KMS-11 (cell line): Measurements from ENCODE around the gene CIPC.

ENCODE experiments used
- H2AFZ ChIP-seq: fragments of 200-600 bp; sonication (generic); 2 replicates; pipeline ENCODE4 v1.6.1; 2016; ENCODE audit warnings: antibody characterized with exemption, mixed run types, low read depth
- H3K27ac ChIP-seq: fragments of 200-600 bp; sonication (generic); 2 replicates; pipeline ENCODE4 v1.6.1; 2016; ENCODE audit warnings: mild to moderate bottlenecking, mixed run types
- H3K27me3 ChIP-seq: fragments of 200-600 bp; sonication (generic); 2 replicates; pipeline ENCODE4 v1.6.1; 2017; ENCODE audit warnings: mild to moderate bottlenecking, low read depth, mixed run types, moderate library complexity; ENCODE audit not compliant: insufficient read depth
- H3K36me3 ChIP-seq: fragments of 200-600 bp; sonication (generic); 2 replicates; pipeline ENCODE4 v1.6.1; 2017; ENCODE audit warnings: mild to moderate bottlenecking, mixed run types; ENCODE audit not compliant: insufficient read depth
- H3K4me1 ChIP-seq: fragments of 200-600 bp; sonication (generic); 2 replicates; pipeline ENCODE4 v1.6.1; 2016; ENCODE audit warnings: mild to moderate bottlenecking, low read depth, mixed run types; ENCODE audit not compliant: poor library complexity, severe bottlenecking
- H3K4me2 ChIP-seq: fragments of 200-600 bp; sonication (generic); 2 replicates; pipeline ENCODE4 v1.7.0; 2016; ENCODE audit warnings: mild to moderate bottlenecking, mixed run types
- H3K4me3 ChIP-seq: fragments of 200-600 bp; sonication (generic); IDR thresholded peaks from 2 replicates; pipeline ENCODE4 v1.6.1; 2017; ENCODE audit warnings: low read depth, low read length, mixed read lengths; ENCODE audit not compliant: insufficient read depth
- H3K79me2 ChIP-seq: fragments of 200-600 bp; sonication (generic); 2 replicates; pipeline ENCODE4 v1.6.1; 2016; ENCODE audit warnings: low read depth, mixed run types; ENCODE audit not compliant: insufficient read depth
- H3K9ac ChIP-seq: fragments of 200-600 bp; sonication (generic); 2 replicates; pipeline ENCODE4 v1.6.1; 2016; ENCODE audit warnings: mild to moderate bottlenecking, mixed run types
- H4K20me1 ChIP-seq: fragments of 200-600 bp; sonication (generic); 2 replicates; pipeline ENCODE4 v1.6.1; 2016; ENCODE audit warnings: mild to moderate bottlenecking, mixed run types; ENCODE audit not compliant: insufficient read depth
- CTCF ChIP-seq: fragments of 200-600 bp; sonication (generic); conservative IDR thresholded peaks from 2 replicates; pipeline ENCODE4 v1.6.1; 2017; ENCODE audit warnings: low read depth, mild to moderate bottlenecking, antibody characterized with exemption, low read length, moderate library complexity, mixed read lengths

The CIPC gene

DNA sequence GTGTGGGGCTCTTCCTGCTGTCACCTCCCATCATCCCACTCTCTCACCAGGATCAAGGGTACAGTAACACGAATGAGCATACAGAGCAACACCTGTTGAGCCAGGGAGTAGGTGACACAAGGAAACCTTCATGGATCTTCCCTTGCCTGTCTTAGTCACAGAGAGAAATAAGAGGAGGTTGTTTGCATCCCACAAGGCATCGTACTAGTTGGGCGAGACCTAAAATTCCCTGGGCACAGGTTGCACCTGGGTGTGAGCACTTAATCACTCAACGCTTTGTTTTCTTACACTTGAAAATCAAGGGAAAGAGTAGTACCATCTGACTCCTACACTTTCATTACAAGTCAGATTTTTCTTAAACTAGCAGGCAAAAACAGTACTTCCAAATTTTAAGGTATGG lies 16.6 kb downstream of the CIPC start:
- Histone ChIP-seq H3K4me2 (no peak overlapping the region), H3K27ac (no peak overlapping the region), H3K4me3 (no peak overlapping the region), H3K36me3 (no peaks in the 10 kb centered on the region), H3K27me3 (no peaks in the 10 kb centered on the region), H3K9ac (no peak overlapping the region), H3K79me2 (no peaks in the 10 kb centered on the region), H2AFZ (no peak overlapping the region), H3K4me1 (peaks cover 3% of the 10 kb centered on the region), H4K20me1 (no peaks in the 10 kb centered on the region)
- no peak for TF ChIP-seq CTCF

GRCh38 chr14:77116172-77116817 lies 18.2 kb downstream of the CIPC start:
- TF ChIP-seq CTCF = no peak
- peaks cover 19% of the 10 kb centered on the region for H3K4me1 ChIP-seq
- no peak overlapping the region for H2AFZ ChIP-seq
- H4K20me1 ChIP-seq = no peaks in the 10 kb centered on the region
- no peak overlapping the region for H3K4me3 ChIP-seq
- no peaks in the 10 kb centered on the region for H3K36me3 ChIP-seq
- H3K79me2 ChIP-seq = no peaks in the 10 kb centered on the region
- no peak overlapping the region for H3K27ac ChIP-seq
- no peak overlapping the region for H3K9ac ChIP-seq
- no peak overlapping the region for H3K4me2 ChIP-seq
- H3K27me3 ChIP-seq = no peaks in the 10 kb centered on the region

DNA sequence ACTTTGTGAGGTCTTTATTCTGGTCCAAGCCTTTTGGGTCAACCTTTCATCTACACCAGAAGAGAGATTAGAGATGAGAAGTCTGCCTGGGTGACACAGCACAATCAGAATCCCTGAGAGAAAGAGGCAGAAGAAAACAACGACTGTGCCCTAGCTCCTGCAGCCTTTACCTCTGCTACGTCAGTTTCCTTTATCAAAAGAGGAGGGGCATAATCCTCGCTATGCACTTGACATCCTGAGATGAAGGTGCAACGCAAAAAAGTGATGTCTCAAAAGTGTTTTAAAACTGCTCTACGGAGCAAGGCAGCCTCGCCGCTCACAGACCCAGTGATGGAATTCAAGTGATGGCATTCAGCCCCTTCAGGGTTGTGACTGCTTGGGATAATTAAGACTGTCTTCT lies 21.8 kb downstream of the CIPC start:
- Histone ChIP-seq H3K4me2 (peak overlapping the region; percentile 97; the same call in 1 of the 2 replicates), H3K4me3 (no peak overlapping the region), H3K27me3 (no peaks in the 10 kb centered on the region), H2AFZ (no peak overlapping the region), H3K9ac (no peak overlapping the region), H3K79me2 (no peaks in the 10 kb centered on the region), H3K27ac (no peak overlapping the region), H3K4me1 (peaks cover 34% of the 10 kb centered on the region), H4K20me1 (no peaks in the 10 kb centered on the region), H3K36me3 (no peaks in the 10 kb centered on the region)
- no peak for TF ChIP-seq CTCF

DNA sequence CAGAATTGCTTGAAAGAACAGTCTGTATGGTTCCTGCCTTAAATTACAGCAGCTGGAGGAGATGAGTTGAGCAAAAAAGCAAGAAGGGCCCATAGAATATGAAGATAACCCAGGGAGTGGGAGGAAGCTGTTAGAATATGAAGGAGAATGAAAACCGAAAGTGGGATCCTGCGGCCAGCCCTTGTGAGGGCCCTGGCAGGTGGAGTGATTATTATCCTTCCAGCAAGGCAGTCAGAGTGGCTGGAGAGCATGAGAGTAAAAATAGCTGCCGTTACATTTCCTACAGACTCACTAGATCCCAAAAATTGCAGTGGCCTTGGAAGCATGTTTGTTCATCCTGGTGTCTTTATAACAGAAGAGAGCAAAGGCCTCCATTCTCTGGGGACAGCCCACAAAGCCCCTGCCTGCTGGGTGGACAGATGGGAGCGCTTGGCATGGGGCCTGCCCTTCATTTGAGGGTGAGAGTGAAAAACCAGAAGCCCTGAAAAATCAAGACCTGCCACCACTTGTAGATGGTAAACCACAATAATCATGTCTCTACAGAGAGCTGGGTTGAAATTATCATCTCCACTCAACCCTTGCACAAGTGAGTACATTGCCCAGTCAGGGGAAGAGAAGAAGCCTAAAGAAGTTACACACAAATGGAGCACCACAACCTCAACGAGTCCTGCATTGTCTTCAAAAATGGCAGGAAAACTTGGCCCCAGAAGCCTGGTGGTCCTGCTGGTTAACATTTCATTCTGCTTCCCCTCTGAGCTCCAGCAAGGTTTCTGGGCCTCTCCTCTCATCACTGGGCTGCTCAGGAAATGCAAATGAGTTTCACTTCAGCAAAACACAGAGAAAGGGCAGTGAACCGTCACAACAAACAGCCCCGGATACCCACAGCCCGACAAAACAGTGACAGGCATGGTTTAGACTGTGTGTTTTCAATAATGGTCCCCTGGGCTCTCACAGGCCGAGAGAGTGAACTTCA lies 23.0 kb downstream of the CIPC start:
- H3K4me1 ChIP-seq = peaks cover 34% of the 10 kb centered on the region
- no peaks in the 10 kb centered on the region for H3K36me3 ChIP-seq
- peak overlapping the region; percentile 97 for H3K4me2 ChIP-seq
- no peak overlapping the region for H3K4me3 ChIP-seq
- H3K9ac ChIP-seq = no peak overlapping the region
- peak overlapping the region; percentile 48 for H3K27ac ChIP-seq
- no peak overlapping the region for H2AFZ ChIP-seq
- no peak for TF ChIP-seq CTCF
- no peaks in the 10 kb centered on the region for H3K27me3 ChIP-seq
- H3K79me2 ChIP-seq = no peaks in the 10 kb centered on the region
- no peaks in the 10 kb centered on the region for H4K20me1 ChIP-seq
